T-helper 2 cell treated with Interferon-gamma antibody and Interleukin-4, amounts not matched to agents 100 ng/mL and 5 ng/mL, for 36 hours (primary cell): Measurements from ENCODE around the gene CHRDL2. TPM values are rescaled to one million over a fixed set of nuclear protein-coding genes. Genes with fewer than 3 reads are reported as not detected.

Source experiments
- intact Hi-C: fragments of 100-400 bp; cut with micrococcal nuclease; formaldehyde crosslinking; loops from one replicate; pipeline ENCODE4 v1.15.1; 2023
- total RNA-seq: library from RNA; stranded (reverse); gene quantifications from 2 replicates; pipeline ENCODE4 v1.2.3, GENCODE V29; 2022

CHRDL2 gene
- total RNA-seq, 1 donor from 2014 or later = not detected

GRCh38 chr11:74749127-74749964 is 18.1 kb upstream of the CHRDL2 start:
- intact Hi-C loops = loop anchor here (2.0 to 5.0 kb wide), 4 partner anchors 199 to 491 kb away; partner anchors contain the start of genes LIPT2, PGM2L1, SPCS2 and TPBGL

GRCh38 chr11:74748211-74749126 is 17.2 kb upstream of the CHRDL2 start, which contains the start of gene RNF169:
TSS of gene RNF169 (plus strand) at chr11:74748849. CDS start at chr11:74748881, 32 bp downstream.
- intact Hi-C loops = loop anchor here (2.0 to 5.0 kb wide), 4 partner anchors 200 to 492 kb away; partner anchors contain the start of genes LIPT2, PGM2L1, SPCS2 and TPBGL

GRCh38 chr11:74746868-74747267 is 15.6 kb upstream of the CHRDL2 start:
- intact Hi-C loops = loop anchor here (5.0 kb wide), 1 partner anchor 255 kb away; the partner anchor contains the start of gene LIPT2

GRCh38 chr11:74744277-74744676 is 13.1 kb upstream of the CHRDL2 start:
- intact Hi-C loops = no loop called here

- intact Hi-C loops = no loop called here
These were observed 12.4 kb upstream of the CHRDL2 start for GRCh38 chr11:74743640-74744039.

GRCh38 chr11:74742070-74742469 is 10.8 kb upstream of the CHRDL2 start:
- intact Hi-C loops = no loop called here

DNA sequence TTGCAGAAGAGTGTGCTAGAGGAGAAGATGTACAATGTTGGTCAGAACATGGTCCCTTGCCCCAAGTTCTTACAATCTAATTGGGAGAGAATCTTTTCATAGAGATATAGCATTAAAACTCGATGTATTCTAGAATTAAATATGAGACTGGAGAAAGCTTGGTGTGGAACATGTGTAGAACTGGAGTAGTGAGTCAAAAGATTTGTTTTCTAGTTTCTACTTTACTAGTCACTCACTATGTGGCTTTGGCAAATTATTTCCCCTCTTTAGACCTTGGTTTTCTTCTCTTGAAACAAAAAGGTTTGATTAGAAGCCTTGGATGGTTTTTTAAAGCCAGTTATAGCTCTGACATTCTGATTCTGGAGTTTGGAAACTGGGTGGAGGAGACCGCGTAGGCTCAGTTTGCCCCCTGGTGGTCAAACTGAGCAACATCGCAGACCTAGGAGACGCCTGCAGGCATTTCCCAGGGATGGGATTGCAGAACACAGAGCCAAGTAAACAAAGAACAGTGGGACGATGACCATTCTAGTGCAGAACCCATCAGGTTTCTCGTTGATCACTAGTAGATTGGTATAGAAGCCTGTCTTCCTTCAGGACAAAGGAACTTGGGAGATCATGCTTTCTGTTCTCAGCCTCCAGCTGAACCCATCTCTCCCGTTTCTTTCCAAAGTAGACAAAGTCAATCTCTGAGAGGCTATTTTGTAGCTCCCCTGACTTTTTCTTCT is 8.5 kb upstream of the CHRDL2 start:
- intact Hi-C loops = no loop called here

DNA sequence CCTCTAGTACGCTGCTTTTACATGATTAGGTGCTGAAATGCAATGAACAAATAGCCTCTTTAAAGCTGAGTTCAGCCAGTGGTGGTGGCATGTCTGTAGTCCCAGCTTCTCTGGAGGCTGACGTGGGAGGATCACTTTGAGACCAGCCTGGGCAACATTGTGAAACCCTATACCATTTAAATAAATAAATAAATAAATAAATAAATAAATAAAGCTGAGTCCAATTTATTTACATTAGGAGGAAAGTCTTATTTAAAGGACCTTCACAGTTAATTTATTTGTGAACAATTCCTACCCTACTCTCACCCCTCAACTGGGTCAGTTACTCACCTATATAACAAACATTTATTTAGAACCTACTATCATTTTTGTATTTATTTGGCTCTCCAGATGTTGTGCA is 4.8 kb upstream of the CHRDL2 start:
- intact Hi-C loops = no loop called here

- intact Hi-C loops = no loop called here
These were observed 4.2 kb upstream of the CHRDL2 start for GRCh38 chr11:74735365-74735928.

GRCh38 chr11:74734559-74734925 is 3.3 kb upstream of the CHRDL2 start:
- intact Hi-C loops = no loop called here

- intact Hi-C loops = no loop called here
These were observed 510 bp downstream of the CHRDL2 start for GRCh38 chr11:74730571-74731260.

DNA sequence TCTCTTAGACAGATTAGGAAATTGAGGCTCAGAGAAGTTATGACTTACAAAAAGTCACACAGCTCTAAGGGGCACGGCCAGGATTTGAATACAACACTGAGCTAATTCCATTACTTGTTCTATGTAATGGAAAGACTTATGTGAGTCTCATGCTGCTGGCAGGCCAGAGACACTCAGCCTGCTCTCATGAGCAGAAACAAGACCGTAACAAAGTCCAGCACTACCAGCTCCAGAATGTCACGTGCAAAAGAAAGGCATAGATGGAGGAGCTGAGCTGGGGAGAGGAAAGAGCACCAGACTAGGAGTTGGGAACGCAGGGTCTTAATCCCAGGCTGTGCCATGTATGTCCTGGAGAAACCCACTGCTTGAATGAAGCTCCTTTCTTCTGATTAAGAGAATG is 1.8 kb downstream of the CHRDL2 start:
- intact Hi-C loops = no loop called here

DNA sequence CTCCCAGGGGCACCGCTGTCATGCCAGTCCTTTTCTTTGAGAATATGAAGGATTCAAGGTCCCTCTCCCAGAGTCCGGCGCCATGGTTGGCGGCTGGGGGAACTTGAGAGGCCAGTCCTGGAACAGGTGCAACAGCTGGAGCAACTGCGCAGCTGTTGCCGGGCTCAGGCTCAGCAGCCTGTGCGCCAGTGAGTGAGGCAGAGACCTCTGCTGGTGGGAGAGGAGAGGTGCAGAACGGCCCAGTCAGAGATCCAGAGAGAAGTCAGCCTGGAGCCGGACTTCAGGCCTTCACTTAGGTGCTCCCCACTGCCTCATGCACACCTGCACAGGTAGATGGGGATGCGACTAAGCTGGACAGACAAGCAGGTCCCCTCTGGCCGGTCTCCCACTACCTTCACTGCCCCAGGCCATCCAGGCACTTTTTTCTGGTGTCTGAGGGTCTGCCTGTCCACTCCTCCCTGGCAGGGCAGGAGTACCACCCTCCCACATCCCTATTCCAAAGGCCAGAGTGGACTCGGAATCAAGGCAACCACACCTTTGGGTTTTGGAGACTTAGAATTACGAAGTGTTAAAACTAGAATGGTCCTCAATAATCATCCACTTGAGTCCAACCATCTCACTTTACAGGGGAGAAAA is 4.6 kb downstream of the CHRDL2 start:
- intact Hi-C loops = no loop called here

DNA sequence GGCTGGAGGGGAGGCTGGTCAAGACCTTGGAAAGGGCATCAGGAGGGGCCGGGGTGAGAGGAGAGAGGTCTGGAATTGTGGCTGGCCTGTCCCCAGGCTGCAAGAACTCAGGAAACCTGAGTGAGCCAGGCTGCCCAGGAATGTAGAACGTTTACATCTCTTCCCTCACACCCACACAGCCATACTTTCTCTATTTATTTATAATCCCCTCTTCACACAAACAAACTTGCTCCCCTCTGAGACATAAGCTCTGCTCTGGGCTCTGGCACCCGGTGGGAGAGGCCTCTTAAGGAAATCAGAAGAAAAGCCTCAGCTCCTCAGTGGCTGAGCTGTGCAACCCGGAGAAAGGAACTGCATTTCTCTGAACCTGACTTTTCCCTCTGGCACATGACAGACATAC is 5.5 kb downstream of the CHRDL2 start:
- intact Hi-C loops = no loop called here

DNA sequence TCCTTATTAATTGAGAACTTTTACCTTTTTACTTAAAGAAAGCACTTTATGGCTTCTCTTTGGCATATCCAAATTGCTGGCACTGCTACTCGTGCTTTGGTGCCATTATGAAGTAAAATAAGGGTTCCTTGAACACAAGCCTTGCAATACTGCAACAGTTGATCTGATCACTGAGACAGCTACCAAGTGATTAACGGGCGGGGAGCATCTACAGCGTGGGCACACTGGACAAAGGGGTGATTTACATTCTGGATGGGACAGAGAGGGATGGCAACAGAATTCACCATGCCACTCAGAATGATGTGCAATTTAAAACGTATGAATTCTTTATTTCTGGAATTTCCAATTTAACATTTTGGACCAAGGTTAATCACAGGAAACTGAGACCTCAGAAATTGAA is 7.7 kb downstream of the CHRDL2 start:
- intact Hi-C loops = no loop called here

GRCh38 chr11:74721479-74721835 is 9.8 kb downstream of the CHRDL2 start:
- intact Hi-C loops = no loop called here

- intact Hi-C loops = no loop called here
These were observed 10.4 kb downstream of the CHRDL2 start for GRCh38 chr11:74720596-74721478.

DNA sequence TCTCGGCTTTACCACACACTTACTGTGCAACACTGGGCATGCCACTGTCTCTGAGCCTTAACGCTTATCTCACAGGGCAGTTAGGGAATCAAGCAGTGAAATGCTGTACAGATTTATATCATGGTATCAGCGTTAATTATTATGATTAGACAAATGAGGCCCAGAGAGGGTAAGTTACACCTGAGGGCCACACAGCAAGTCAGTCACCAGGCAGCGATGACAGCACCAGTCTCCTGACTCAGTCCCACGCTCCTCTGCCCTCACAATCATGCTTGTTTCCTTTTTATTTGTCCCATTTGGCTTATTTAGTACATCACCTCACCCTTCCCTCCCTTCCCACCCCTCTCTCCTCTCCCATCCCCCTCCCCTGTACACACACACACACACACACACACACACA is 12.2 kb downstream of the CHRDL2 start:
- intact Hi-C loops = no loop called here
